ENCODE measurements around the gene SFT2D2.
"Not testable (repeated sequence)": the region's sequence is repeated elsewhere in the genome, so short reads cannot be mapped to it uniquely, and the experiment has no call there.

The SFT2D2 gene

DNA sequence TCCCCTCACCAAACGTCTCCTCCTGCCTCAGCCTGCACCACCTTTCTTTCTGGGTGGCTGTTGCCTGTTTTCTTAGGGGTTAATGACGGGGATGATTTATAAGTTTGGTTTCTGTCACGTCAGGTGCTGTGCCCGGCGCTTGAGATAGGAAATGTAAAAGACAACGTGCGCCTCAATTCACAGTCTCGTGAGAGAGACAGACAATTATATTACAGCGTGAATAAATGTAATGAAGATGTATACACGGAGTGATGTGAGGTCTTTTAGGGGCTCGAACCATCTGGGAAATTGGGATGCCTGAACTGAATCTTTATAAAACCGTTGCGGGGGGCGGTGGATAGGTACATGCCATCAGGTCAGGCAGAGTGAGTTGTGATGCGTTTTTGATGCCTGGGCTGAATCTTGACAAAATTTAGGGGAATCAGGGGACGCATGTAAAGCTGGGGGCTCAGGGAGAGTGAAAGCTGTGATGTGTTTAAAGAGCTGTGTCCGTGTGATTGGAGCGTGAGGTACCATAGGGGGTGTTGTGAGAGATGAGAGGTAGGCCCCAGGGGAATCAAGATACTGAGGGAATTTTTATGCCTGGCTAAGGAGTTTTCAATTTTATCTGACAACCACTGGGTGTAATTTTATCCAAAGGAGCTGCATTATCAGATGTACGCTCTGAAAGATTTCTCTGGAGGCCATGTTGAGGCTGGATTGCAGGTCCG is 46.2 kb upstream of the SFT2D2 start:
- Histone ChIP-seq H3K27ac (replicated peaks) (peak overlapping the region; percentile 81), H3K27me3 (ENCODE audit: insufficient read depth, poor library complexity, severe bottlenecking) (no peaks in the 10 kb centered on the region)
- no peak for DNase-seq (ENCODE audit: low read depth in 1 of 2, low spot score in 1 of 2)

DNA sequence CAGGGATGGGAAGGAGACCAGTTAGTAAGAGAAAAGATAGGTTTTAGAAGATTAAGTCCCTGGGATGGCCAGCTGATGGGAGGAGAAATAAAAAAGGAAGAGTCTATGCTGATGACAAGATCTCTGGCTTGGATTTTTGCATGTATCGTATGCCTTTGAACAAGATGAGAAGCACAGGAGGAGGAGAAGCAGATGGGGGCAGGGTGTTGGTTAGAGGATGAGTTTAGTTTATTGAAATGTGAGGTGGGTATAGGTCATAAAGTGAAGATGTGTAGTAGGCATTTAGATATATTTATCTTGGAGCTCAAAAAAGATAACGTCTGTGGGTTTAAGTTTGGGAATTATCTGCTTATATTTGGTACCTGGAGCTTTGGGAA is 45.7 kb upstream of the SFT2D2 start:
- no peak for DNase-seq (ENCODE audit: low read depth in 1 of 2, low spot score in 1 of 2)
- TF ChIP-seq, protein P1, sequence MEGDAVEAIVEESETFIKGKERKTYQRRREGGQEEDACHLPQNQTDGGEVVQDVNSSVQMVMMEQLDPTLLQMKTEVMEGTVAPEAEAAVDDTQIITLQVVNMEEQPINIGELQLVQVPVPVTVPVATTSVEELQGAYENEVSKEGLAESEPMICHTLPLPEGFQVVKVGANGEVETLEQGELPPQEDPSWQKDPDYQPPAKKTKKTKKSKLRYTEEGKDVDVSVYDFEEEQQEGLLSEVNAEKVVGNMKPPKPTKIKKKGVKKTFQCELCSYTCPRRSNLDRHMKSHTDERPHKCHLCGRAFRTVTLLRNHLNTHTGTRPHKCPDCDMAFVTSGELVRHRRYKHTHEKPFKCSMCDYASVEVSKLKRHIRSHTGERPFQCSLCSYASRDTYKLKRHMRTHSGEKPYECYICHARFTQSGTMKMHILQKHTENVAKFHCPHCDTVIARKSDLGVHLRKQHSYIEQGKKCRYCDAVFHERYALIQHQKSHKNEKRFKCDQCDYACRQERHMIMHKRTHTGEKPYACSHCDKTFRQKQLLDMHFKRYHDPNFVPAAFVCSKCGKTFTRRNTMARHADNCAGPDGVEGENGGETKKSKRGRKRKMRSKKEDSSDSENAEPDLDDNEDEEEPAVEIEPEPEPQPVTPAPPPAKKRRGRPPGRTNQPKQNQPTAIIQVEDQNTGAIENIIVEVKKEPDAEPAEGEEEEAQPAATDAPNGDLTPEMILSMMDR (IDR thresholded peaks at IDR 0.05; ENCODE audit: insufficient read depth, low read length) = no peak
- TF ChIP-seq, protein P2, sequence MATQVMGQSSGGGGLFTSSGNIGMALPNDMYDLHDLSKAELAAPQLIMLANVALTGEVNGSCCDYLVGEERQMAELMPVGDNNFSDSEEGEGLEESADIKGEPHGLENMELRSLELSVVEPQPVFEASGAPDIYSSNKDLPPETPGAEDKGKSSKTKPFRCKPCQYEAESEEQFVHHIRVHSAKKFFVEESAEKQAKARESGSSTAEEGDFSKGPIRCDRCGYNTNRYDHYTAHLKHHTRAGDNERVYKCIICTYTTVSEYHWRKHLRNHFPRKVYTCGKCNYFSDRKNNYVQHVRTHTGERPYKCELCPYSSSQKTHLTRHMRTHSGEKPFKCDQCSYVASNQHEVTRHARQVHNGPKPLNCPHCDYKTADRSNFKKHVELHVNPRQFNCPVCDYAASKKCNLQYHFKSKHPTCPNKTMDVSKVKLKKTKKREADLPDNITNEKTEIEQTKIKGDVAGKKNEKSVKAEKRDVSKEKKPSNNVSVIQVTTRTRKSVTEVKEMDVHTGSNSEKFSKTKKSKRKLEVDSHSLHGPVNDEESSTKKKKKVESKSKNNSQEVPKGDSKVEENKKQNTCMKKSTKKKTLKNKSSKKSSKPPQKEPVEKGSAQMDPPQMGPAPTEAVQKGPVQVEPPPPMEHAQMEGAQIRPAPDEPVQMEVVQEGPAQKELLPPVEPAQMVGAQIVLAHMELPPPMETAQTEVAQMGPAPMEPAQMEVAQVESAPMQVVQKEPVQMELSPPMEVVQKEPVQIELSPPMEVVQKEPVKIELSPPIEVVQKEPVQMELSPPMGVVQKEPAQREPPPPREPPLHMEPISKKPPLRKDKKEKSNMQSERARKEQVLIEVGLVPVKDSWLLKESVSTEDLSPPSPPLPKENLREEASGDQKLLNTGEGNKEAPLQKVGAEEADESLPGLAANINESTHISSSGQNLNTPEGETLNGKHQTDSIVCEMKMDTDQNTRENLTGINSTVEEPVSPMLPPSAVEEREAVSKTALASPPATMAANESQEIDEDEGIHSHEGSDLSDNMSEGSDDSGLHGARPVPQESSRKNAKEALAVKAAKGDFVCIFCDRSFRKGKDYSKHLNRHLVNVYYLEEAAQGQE (IDR thresholded peaks at IDR 0.05; ENCODE audit: insufficient replicate concordance, low read depth) = no peak
- TF ChIP-seq SPI1 (IDR thresholded peaks at IDR 0.05; ENCODE audit: borderline replicate concordance, low read depth) (no peak), GABPA (IDR thresholded peaks at IDR 0.05; ENCODE audit: low read depth) (no peak), POLR2AphosphoS5 (IDR thresholded peaks at IDR 0.05; ENCODE audit: low read depth) (no peak)
- Histone ChIP-seq H3K27ac (replicated peaks) (peak overlapping the region; percentile 81; the same call in 1 of the 2 replicates), H3K27me3 (ENCODE audit: insufficient read depth, poor library complexity, severe bottlenecking) (no peaks in the 10 kb centered on the region), H3K4me3 (replicated peaks; ENCODE audit: insufficient read depth, low read length) (peak overlapping the region; percentile 93)

More for the DNA sequence above, 46.2 kb upstream of the SFT2D2 start:
- H3K4me3 ChIP-seq (replicated peaks; ENCODE audit: insufficient read depth, low read length) = peak overlapping the region; percentile 93
- TF ChIP-seq POLR2AphosphoS5 (IDR thresholded peaks at IDR 0.05; ENCODE audit: low read depth) = no peak; the same call in 1 of the 2 replicates
- TF ChIP-seq, protein P1 (IDR thresholded peaks at IDR 0.05; ENCODE audit: insufficient read depth, low read length) = no peak

DNA sequence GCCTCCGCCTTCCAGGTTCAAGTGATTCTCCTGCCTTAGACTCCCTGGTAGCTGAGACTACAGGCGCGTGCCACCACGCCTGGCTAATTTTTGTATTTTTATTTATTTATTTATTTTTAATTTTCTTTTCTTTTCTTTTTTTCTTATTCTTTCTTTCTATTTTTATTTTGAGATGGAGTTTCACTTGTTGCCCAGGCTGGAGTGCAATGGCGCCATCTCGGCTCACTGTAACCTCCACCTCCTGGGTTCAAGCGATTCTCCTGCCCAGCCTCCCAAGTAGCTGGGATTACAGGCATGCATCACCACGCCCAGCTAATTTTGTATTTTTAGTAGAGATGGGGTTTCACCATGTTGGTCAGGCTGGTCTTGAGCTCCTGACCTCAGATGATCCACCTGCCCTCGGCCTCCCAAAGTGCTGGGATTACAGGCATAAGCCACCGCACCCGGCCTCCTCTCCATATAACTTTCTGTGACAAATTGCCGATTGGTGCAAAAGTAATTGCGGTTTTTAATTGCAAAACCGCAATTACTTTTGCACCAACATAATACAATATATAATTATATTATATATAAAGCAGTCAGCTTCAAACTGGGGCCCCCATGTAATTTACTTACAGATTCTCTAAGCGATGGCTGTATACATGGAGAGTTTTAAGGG is 44.6 kb upstream of the SFT2D2 start:
- H3K27me3 ChIP-seq (ENCODE audit: insufficient read depth, poor library complexity, severe bottlenecking); H3K4me3 ChIP-seq (replicated peaks; ENCODE audit: insufficient read depth, low read length); DNase-seq (ENCODE audit: low read depth in 1 of 2, low spot score in 1 of 2); H3K27ac ChIP-seq (replicated peaks): not testable (repeated sequence)

- Histone ChIP-seq H3K27me3 (ENCODE audit: insufficient read depth, poor library complexity, severe bottlenecking) (no peaks in the 10 kb centered on the region), H3K27ac (replicated peaks) (no peak overlapping the region), H3K4me3 (replicated peaks; ENCODE audit: insufficient read depth, low read length) (no peak overlapping the region)
- TF ChIP-seq GABPA (IDR thresholded peaks at IDR 0.05; ENCODE audit: low read depth) = no peak
- no peak for TF ChIP-seq SPI1 (IDR thresholded peaks at IDR 0.05; ENCODE audit: borderline replicate concordance, low read depth)
- TF ChIP-seq, protein P2 (IDR thresholded peaks at IDR 0.05; ENCODE audit: insufficient replicate concordance, low read depth) = no peak
- no peak for TF ChIP-seq POLR2AphosphoS5 (IDR thresholded peaks at IDR 0.05; ENCODE audit: low read depth)
- TF ChIP-seq, protein P1 (IDR thresholded peaks at IDR 0.05; ENCODE audit: insufficient read depth, low read length) = no peak
- no peak for DNase-seq (ENCODE audit: low read depth in 1 of 2, low spot score in 1 of 2)
Measured at GRCh38 chr1:168187177-168187576, 38.6 kb upstream of the SFT2D2 start.
